ENCODE data around the gene SETBP1. TPM values are rescaled to one million over a fixed set of nuclear protein-coding genes. Genes with fewer than 3 reads are reported as not detected.

SETBP1 gene
- total and polyA plus RNA-seq, 9 of the 15 experiments (the other 6 are each of a cell fraction or from before 2014, with no cell fraction given), result under 0.01 to 0.13 (median 0.04) TPM

DNA sequence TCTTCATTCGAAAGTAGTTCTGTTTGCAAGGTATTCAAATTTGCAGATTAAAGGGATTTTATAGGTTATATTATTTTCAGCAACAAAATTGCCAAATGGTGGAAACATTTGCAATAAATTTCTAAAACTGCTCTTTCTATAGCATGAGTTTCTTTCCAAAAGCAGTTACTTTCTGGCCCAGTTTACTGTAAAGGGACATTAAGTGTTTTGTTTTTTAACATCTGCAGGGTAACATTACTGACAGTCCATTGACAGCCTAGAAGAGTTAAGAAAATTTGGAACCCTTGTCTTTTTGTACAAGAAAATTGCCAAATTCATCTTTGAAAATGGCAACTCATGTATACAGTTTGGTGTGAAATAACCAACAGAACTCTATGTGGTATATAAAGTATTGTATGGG is 375.1 kb downstream of the SETBP1 start:
- H3K4me2 ChIP-seq (ENCODE audit: insufficient read depth, low read length), result no peak overlapping the region
- no peak for ATAC-seq
- no peak for DNase-seq (ENCODE audit: extremely low read depth in 1 of 4, low spot score in 3 of 4)
- H2AFZ ChIP-seq (ENCODE audit: low read depth, low read length), result no peak overlapping the region
- ChIA-PET POLR2A (no interaction called here), CTCF (ENCODE audit: low intra/inter-chr PET ratio) (no interaction called here)
- no peaks in the 10 kb centered on the region for H3K9me1 ChIP-seq (ENCODE audit: control insufficient read depth, insufficient read depth, low read length)
- H3K9ac ChIP-seq (ENCODE audit: insufficient read depth in 1 of 2, low read depth in 2 of 2, low read length in 2 of 2), result no peak overlapping the region
- in situ Hi-C loops (cut with MboI), result no loop called here
- no peaks in the 10 kb centered on the region for H3K79me2 ChIP-seq (ENCODE audit: control insufficient read depth, insufficient read depth, low read length)
- H3K36me3 ChIP-seq (ENCODE audit: control insufficient read depth, insufficient read depth, low read length), result no peaks in the 10 kb centered on the region
- 60% methylated on average over 1 of the region's 1 CpG for WGBS (ENCODE audit: insufficient coverage, low coverage, missing lambda C conversion rate)
- H3K27me3 ChIP-seq (ENCODE audit: control insufficient read depth in 2 of 2, insufficient read depth in 2 of 2, low read length in 2 of 2), result no peaks in the 10 kb centered on the region
- no peak overlapping the region for H3K27ac ChIP-seq (ENCODE audit: extremely low read depth, low read depth, low read length)
- no peaks in the 10 kb centered on the region for H4K20me1 ChIP-seq (replicated peaks; ENCODE audit: control insufficient read depth, insufficient read depth, low read length)
- BruUV-seq (replicated peaks), result no TSS peak
- no peak overlapping the region for H3K4me3 ChIP-seq
- TF ChIP-seq CBX5 (IDR thresholded peaks at IDR 0.05; ENCODE audit: borderline replicate concordance, low read depth) (no peak), GATAD2B (IDR thresholded peaks at IDR 0.05; ENCODE audit: borderline replicate concordance) (no peak), BACH1 (tag; IDR thresholded peaks at IDR 0.05) (no peak), MED1 (CRISPR knock-in tag; IDR thresholded peaks at IDR 0.05; ENCODE audit: borderline replicate concordance) (no peak), RUNX1 (IDR thresholded peaks at IDR 0.05; ENCODE audit: low read depth) (no peak), ILF3 (IDR thresholded peaks at IDR 0.05; ENCODE audit: borderline replicate concordance) (no peak), ZNF696 (CRISPR knock-in tag; conservative IDR thresholded peaks at IDR 0.05) (no peak)
- TF ChIP-seq, protein P1, sequence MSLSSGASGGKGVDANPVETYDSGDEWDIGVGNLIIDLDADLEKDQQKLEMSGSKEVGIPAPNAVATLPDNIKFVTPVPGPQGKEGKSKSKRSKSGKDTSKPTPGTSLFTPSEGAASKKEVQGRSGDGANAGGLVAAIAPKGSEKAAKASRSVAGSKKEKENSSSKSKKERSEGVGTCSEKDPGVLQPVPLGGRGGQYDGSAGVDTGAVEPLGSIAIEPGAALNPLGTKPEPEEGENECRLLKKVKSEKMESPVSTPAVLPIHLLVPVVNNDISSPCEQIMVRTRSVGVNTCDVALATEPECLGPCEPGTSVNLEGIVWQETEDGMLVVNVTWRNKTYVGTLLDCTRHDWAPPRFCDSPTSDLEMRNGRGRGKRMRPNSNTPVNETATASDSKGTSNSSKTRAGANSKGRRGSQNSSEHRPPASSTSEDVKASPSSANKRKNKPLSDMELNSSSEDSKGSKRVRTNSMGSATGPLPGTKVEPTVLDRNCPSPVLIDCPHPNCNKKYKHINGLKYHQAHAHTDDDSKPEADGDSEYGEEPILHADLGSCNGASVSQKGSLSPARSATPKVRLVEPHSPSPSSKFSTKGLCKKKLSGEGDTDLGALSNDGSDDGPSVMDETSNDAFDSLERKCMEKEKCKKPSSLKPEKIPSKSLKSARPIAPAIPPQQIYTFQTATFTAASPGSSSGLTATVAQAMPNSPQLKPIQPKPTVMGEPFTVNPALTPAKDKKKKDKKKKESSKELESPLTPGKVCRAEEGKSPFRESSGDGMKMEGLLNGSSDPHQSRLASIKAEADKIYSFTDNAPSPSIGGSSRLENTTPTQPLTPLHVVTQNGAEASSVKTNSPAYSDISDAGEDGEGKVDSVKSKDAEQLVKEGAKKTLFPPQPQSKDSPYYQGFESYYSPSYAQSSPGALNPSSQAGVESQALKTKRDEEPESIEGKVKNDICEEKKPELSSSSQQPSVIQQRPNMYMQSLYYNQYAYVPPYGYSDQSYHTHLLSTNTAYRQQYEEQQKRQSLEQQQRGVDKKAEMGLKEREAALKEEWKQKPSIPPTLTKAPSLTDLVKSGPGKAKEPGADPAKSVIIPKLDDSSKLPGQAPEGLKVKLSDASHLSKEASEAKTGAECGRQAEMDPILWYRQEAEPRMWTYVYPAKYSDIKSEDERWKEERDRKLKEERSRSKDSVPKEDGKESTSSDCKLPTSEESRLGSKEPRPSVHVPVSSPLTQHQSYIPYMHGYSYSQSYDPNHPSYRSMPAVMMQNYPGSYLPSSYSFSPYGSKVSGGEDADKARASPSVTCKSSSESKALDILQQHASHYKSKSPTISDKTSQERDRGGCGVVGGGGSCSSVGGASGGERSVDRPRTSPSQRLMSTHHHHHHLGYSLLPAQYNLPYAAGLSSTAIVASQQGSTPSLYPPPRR (CRISPR knock-in tag; IDR thresholded peaks at IDR 0.05; ENCODE audit: borderline replicate concordance), result no peak
- FAIRE-seq, result no peak
- peaks cover 0 to 29% of the 10 kb centered on the region in 2 experiments; a peak in 2 of 5 replicates for H3K4me1 ChIP-seq (replicated peaks in 1 of 2; ENCODE audit: control insufficient read depth in 2 of 2, insufficient read depth in 2 of 2, low read length in 2 of 2)
- no peaks in the 10 kb centered on the region for H3K9me3 ChIP-seq (replicated peaks; ENCODE audit: control insufficient read depth, insufficient read depth, low read depth, low read length)
- intact Hi-C loops (cut with micrococcal nuclease), result no loop called here
